Thyroid gland (tissue), 4 donors: ENCODE data around the gene WDR59.

ENCODE experiments used
- POLR2A ChIP-seq, 2 donors: fragments of 450-650 bp; IDR thresholded peaks; one replicate each; pipeline ENCODE4 v1.6.1; 2017; ENCODE audit warnings: antibody characterized with exemption in 2 of 2, mild to moderate bottlenecking in 2 of 2, moderate library complexity in 1 of 2
- TF ChIP-seq, protein P1 (sequence below), 6 experiments: fragments of 200-600 bp in 3 of 6; fragments of 450-650 bp in 3 of 6; sonication (generic) in 3 of 6; IDR thresholded peaks; one replicate each; pipeline ENCODE4 v1.5.1; 2016 to 2019; ENCODE audit warnings: antibody characterized with exemption in 6 of 6, mild to moderate bottlenecking in 2 of 6, inconsistent platforms in 1 of 6, moderate library complexity in 1 of 6

DNA sequence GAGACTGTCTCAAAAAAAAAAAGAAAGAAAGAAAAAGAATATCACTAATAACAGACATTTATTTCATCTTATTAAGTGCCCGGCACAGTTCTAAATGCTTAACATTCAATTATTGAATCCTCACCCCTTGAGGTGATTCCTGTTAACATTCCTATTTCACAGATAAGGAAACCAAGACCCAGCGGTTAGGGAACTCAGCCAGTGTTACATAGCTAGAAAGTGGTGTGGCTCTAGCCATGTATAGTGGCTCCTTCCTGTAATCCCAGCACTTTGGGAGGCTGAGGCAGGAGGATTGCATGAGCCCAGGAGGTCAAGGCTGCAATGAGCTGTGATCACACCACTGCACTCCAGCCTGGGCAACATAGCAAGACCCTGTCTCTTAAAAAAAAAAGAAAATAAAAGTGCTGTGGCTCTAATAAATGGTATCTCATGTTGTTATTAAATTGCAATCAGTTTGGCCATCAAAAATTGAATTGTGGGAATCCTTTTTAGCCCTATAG lies 42.0 kb upstream of the WDR59 start:
- TF ChIP-seq POLR2A (IDR thresholded peaks at IDR 0.05) = no peak
- TF ChIP-seq, protein P1, sequence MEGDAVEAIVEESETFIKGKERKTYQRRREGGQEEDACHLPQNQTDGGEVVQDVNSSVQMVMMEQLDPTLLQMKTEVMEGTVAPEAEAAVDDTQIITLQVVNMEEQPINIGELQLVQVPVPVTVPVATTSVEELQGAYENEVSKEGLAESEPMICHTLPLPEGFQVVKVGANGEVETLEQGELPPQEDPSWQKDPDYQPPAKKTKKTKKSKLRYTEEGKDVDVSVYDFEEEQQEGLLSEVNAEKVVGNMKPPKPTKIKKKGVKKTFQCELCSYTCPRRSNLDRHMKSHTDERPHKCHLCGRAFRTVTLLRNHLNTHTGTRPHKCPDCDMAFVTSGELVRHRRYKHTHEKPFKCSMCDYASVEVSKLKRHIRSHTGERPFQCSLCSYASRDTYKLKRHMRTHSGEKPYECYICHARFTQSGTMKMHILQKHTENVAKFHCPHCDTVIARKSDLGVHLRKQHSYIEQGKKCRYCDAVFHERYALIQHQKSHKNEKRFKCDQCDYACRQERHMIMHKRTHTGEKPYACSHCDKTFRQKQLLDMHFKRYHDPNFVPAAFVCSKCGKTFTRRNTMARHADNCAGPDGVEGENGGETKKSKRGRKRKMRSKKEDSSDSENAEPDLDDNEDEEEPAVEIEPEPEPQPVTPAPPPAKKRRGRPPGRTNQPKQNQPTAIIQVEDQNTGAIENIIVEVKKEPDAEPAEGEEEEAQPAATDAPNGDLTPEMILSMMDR (IDR thresholded peaks at IDR 0.05) = no peak
